GM18868 (cell line): ENCODE results near the gene STX4.

Experiments used
- ATAC-seq: cut with Tn5 transposase; IDR thresholded peaks from one replicate; pipeline ENCODE4 v1.9.1; 2021; ENCODE audit warnings: mild to moderate bottlenecking, moderate library complexity; ENCODE audit not compliant: unreplicated experiment

STX4 gene

DNA sequence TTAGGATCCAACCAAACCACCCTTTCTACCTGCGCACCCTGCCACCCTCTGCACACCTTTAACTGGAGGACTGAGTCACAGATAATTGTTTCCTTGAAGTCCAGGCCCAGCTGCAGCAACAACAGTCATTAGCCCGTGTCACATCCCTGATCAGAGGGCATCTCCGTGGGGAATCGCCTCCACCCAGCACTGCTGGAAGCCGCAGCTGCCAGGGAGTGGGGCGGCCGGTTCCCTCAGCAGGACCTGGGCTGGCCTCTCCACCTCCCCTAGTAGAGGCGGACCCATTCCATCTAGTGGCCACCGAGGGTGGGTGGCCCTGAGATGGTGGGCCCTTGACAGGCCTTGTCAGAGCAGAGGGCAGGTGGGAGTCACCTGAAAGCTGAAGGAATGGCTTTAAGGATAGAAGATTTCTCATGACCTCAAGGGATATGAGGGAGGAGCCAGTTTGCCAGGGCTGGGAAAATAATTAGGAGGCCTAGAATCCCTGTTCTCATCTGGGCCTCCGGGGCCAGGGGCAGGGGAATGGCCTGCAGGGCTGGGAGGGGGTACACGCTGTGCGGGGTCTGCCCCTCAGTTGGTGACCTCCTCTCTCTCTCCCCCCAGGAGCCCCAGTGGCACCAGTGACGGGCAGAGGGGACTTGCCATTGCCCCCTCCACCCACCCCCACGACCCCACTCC, 49.1 kb downstream of the STX4 start:
- no peak for ATAC-seq

DNA sequence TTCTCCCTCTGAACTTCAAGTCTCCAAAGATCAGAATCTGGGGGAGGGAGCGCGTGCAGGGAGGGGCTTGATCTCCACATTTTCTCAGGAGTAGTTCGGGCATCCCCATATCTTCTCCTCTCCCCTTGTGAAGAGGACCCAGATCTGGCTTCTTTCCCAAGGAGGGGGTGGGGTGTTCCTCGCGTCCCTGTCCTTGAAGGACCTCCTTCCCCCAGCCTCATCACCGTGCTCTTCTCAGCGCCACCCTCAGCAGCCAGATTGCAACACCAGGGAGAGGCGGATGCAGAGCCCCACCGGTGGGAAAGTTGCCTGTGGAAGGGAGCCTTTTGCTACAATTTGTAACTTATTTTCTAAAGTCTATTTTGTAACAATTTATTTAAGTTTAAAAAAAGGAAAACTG, 49.7 kb downstream of the STX4 start:
- ATAC-seq = no peak

DNA sequence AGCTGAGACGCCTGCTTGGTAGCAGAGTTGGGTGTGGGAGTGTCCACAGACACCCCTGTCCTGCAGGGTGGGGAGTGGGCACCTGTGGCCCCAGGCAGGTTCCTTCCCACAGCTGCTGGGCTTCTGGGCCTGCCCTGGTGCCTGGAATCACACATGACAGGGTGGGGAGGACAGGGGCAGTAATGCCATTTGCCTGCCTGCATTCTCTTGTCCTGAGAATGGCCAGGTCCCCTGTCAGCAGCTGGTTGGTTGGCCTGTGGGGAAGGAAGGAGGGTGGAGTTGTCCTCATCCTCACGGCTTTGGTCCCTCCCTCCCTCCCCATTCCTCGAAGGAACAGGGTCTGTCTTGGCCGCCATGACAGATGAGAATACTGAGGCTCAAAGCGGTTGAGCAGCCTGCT, 50.2 kb downstream of the STX4 start:
- no peak for ATAC-seq

DNA sequence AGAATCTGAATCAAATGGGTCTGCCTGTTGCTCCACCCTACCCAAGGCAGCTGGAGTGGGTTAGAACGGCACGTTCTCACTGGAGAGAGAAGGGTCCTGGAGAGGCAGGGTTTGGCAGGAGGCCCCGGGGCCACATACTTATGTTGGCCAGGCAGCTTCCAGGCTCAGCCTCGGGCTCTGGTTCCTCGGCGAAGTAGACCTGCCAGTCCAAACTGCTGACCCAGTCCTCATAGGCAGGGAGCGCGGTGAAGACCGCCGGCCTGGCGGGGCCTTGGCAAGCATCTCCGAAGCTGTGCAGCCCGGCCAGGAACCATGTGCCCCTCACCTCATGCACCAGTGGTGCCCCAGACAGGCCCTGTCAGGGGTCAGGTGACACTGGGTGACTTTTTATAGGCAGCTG, 50.6 kb downstream of the STX4 start:
- ATAC-seq = no peak

DNA sequence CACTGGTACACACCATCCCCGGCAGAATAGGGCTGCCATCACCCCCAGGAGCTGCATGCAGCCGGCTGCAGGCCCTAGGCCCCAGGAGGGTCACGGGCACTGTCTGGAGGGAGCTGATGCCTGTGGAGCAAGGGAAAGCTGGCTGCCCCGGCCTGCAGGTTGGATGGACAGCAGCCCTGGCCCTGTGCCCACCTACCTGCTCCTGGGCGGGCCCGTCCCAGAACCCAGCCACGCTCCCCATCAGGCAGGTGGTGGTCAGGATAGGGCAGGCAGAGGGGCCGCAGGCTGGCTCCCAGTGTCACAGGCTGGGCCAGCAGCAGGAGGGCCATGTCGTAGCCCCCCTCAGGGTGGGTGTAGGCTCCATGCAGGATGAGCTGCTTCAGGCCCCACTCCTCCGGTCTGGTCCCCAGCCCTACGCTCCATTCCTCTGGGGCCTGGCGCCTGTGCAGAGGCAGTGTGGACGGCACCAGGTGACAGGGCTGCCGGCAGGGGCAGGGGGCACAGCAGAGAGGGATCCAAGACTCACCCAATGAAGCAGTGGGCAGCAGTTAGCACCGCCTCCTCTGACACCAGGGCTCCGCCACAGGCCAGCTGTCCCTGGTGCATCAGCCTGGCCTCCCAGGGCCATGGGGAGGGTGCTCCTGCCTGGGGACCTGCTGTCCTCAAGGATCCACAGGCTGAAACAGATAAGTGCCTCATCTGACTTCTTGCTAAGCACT, 51.4 kb downstream of the STX4 start:
- no peak for ATAC-seq

DNA sequence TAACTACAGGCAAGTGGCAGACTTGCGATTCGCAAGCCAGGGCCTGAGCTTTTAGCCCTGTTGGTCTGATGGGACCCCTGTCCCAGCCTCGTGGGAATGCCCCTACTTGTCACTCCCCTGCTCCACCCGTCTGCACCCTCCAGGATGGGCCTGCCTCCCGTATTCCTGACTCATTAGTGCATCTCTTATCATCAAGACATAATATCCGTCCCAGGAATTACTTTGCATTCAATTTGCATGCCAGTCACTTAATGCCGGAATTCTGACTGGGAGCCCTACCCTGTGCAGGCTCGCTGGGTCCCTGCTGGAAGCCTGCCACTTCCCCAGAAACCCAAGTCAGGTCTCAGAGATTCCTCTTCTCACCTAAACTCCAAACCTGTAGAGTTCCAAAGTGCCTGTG, 52.1 kb downstream of the STX4 start:
- no peak for ATAC-seq

DNA sequence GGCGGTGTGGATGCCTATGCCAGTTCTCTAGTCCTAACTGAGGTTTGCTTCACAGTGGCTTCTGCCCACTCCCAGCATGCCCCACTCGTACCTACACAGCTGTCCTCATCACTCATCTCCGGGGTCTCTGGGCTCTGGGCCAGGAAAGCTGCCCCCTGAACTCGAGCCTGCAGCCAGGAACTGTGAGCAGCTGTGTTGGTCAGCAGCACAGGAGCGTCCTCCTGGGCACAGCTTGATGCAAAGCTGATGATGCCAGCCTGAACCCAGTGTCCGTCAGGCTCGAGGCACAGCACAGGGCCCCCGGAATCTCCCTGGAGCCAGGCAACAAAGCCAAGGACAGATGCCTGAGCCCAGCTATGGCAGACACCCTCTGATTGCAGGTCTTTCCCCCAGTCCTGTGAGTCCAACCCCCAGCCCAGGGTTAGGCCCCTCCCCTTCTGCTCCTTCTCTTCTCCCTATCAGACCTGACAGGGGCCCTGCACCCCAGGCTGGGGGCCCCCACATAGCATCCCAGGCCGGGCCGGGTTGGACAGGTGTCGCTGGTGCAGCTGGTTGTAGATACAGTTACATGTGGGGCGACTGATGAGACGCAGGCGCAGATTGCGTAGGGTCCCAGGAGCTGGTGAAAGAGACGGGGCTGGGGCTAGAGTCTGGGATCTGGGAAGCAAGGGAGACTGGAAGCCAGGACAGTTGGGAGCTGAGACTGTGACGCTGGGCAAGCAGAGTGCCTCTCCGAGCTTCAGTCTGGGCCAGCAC, 52.7 kb downstream of the STX4 start:
- ATAC-seq = no peak

DNA sequence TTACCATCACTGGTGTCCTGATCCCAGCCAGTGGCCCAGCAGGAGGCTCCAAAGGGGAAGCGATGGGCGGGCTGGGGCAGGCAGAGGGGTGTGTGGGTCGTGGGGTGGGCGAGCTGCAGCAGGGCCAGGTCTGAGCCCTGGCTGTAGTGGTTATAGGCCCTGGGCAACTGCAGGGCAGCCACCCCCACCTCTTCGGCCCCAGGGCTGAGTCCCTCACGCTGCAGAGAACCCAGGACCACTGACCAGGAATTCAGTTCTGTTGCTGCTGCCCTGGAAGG, 53.2 kb downstream of the STX4 start:
- no peak for ATAC-seq

DNA sequence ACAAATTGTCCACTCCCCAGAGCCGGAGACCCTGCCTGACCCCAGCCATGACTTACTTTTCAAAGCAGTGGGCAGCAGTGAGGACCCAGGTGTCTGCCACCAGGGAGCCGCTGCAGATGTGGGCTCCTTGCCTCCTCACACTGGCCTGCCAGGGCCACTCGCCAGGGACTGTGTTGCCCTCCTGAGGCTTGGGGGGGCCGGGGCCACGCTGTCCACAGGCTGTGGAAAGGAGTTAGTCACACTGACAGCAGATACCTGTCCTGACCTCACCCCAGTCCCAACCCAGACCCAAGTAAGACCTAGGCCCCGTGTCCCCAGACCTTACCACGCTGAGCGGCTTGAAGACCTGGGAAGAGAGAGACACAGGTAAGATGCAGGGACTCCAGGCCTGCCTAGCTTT, 54.1 kb downstream of the STX4 start:
- no peak for ATAC-seq

DNA sequence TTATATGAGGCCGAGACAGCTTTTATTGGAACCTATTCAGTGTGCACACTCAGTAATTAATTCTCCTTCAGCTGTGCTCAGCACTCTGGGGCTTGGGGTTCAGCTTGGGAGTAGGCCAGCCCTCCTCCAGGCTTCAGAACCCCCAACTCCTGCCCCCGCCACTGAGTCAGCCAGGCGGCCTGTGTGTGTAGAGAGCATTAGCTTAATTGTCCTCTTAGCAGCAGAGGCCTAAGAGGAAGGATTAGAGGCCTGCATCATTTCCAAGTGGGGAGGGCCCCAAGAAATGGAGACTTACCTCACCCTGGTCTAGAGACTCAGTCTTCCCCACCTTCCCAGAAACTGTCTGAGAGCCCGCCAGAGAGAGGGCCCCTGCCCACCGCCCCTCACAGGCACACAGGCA, 54.6 kb downstream of the STX4 start:
- no peak for ATAC-seq

DNA sequence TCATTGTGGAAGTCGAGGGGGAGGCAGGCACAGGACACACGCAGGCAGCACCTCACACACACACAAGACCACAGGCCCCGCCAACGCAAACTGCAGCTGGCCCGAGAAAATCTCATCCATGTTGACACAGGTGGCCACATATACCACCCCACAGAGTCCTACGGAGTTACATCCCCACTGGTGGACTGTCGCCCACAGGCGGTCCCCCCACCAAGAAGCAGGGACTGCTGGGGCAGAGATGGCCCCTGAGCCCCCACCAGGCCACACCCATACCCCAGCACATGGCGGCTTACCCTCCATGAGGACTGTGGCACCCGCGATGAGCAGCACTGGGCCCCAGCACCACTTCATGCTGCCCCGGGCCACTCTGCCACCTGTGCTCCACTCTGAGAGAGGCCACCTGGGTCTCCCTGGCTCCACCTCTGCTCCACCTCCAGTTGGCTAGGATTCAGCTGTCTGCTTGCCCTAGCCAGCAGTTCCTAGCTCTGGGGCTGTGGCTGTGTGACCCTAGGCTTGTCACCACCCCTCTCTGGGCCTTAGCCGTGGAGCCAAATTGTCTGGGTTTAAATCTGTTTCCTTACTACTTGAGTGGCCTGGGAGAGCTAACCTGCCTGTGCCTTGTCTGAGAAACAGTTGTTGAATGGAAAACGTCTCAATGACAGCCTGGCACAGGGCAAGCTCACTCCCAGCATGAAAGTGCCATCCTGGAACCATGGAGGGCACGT, 55.3 kb downstream of the STX4 start, which contains the start of gene PRSS53:
Gene PRSS53 (minus strand): TSS at position 485 of the 725 bp plus-strand sequence. CDS start 134 bp downstream, at position 351.
- no peak for ATAC-seq

DNA sequence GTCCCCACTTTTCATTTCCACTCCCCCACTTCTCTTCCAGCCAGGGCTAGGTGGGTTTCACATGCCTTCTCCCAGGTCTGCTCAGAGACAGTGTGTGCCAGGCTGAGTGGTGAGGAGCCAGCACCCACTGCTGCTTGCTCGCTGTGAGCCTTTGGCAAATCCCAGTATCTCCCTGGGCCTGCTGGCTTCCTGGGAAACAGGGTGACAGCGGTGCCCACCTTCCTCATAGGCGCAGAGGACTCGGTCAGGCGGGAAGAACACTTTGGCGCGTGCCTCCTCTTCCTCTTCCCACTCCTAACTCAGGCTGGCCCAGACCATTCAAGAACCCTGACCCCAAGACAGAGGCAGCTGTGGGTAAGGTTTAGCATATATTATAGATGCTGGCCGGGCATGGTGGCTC, 55.8 kb downstream of the STX4 start:
- no peak for ATAC-seq
